Panc1 (cell line): ENCODE measurements around the gene MBD3L2.
"Not testable (repeated sequence)": the region's sequence is repeated elsewhere in the genome, so short reads cannot be mapped to it uniquely, and the experiment has no call there.

Experiments
- CTCF ChIP-seq: fragments of 450-650 bp; IDR thresholded peaks from 2 replicates; pipeline ENCODE4 v1.5.1; 2017; ENCODE audit warnings: mild to moderate bottlenecking
- POLR2AphosphoS5 ChIP-seq: IDR thresholded peaks from 2 replicates; pipeline ENCODE4 v1.6.1; 2012; ENCODE audit warnings: mild to moderate bottlenecking, low read depth, low read length, moderate library complexity
- REST ChIP-seq, 2 experiments: IDR thresholded peaks; 2 replicates each; pipeline ENCODE4 v1.6.1; 2011 to 2012; ENCODE audit warnings: low read depth in 2 of 2, control low read depth in 1 of 2, low read length in 1 of 2, mild to moderate bottlenecking in 1 of 2, moderate library complexity in 1 of 2; ENCODE audit not compliant: insufficient read depth in 1 of 2

- TF ChIP-seq POLR2AphosphoS5; CTCF; REST (IDR thresholded peaks at IDR 0.05; ENCODE audit: insufficient read depth in 1 of 2, low read depth in 2 of 2, low read length in 1 of 2): not testable (repeated sequence)
These were observed 2.3 kb downstream of the MBD3L2 start for GRCh38 chr19:7051421-7051820.
